HEK293 (cell line): ENCODE measurements around the gene NCK1.

Experiments used
- CTCF ChIA-PET: fragments of 350-600 bp; formaldehyde crosslinking; extraction: SDS; loops from one replicate; lab custom pipeline; 2021; ENCODE audit warnings: antibody characterized with exemption; lab: Yijun Ruan, JAX
- POLR2A ChIA-PET: fragments of 300-600 bp; formaldehyde crosslinking; extraction: SDS; loops from one replicate; lab custom pipeline; 2020; ENCODE audit warnings: antibody characterized with exemption, inconsistent platforms; lab: Yijun Ruan, JAX
- H3K27ac ChIP-seq: fragments of 200-500 bp; sonication (Bioruptor generic); 2 replicates; pipeline ENCODE4 v1.5.1; 2014; ENCODE audit warnings: low read depth, low read length, control low read depth, inconsistent platforms; ENCODE audit errors: extremely low read depth
- H3K36me3 ChIP-seq, 2 experiments: fragments of 200-500 bp in 1 of 2; sonication (Bioruptor generic) in 1 of 2; 1 replicate in 1 of 2; 2 replicates in 1 of 2; pipeline ENCODE4 v1.5.1; 2014 to 2017; ENCODE audit warnings: inconsistent platforms in 2 of 2, low read length in 2 of 2; ENCODE audit not compliant: control insufficient read depth in 2 of 2, insufficient read depth in 1 of 2
- H3K4me1 ChIP-seq: fragments of 200-500 bp; sonication (Bioruptor generic); 2 replicates; pipeline ENCODE4 v1.5.1; 2014; ENCODE audit warnings: mild to moderate bottlenecking, low read length, inconsistent platforms; ENCODE audit not compliant: control insufficient read depth, insufficient read depth
- H3K4me3 ChIP-seq: 2 replicates; pipeline ENCODE4 v1.5.1; 2011; ENCODE audit warnings: low read depth, mild to moderate bottlenecking, control low read depth, low read length, moderate library complexity
- H3K9me3 ChIP-seq: fragments of 200-500 bp; sonication (Bioruptor generic); 2 replicates; pipeline ENCODE4 v1.5.1; 2014; ENCODE audit warnings: low read depth, low read length, inconsistent platforms; ENCODE audit not compliant: control insufficient read depth, insufficient read depth
- BCL11B ChIP-seq: fragments of 450-650 bp; formaldehyde crosslinking; IDR thresholded peaks from 2 replicates; pipeline ENCODE4 v1.5.1; 2016; ENCODE audit warnings: low read depth, missing biosample characterization, missing genetic modification characterization
- HIC1 ChIP-seq: fragments of 450-650 bp; formaldehyde crosslinking; IDR thresholded peaks from 2 replicates; pipeline ENCODE4 v1.5.1; 2016; ENCODE audit warnings: missing biosample characterization, missing genetic modification characterization
- HOXA7 ChIP-seq: sonication (generic); formaldehyde crosslinking; IDR thresholded peaks from 2 replicates; pipeline ENCODE4 v1.8.1; 2022; ENCODE audit warnings: missing genetic modification reagents, borderline replicate concordance
- KLF10 ChIP-seq: fragments of 450-650 bp; IDR thresholded peaks from 2 replicates; pipeline ENCODE4 v1.5.1; 2018; ENCODE audit warnings: missing biosample characterization, mild to moderate bottlenecking, missing genetic modification characterization
- PRDM10 ChIP-seq: fragments of 450-650 bp; formaldehyde crosslinking; IDR thresholded peaks from 2 replicates; pipeline ENCODE4 v1.5.1; 2016; ENCODE audit warnings: missing biosample characterization, missing genetic modification characterization
- ZBTB21 ChIP-seq: fragments of 450-650 bp; formaldehyde crosslinking; IDR thresholded peaks from 2 replicates; pipeline ENCODE4 v1.5.1; 2017; ENCODE audit warnings: missing biosample characterization, missing genetic modification characterization
- ZBTB26 ChIP-seq: fragments of 450-650 bp; formaldehyde crosslinking; optimal IDR thresholded peaks from 2 replicates; pipeline ENCODE3; 2016; ENCODE audit warnings: missing biosample characterization, mild to moderate bottlenecking, missing genetic modification characterization
- ZFP37 ChIP-seq: fragments of 450-650 bp; formaldehyde crosslinking; IDR thresholded peaks from 2 replicates; pipeline ENCODE4 v1.5.1; 2016; ENCODE audit warnings: missing biosample characterization, missing genetic modification characterization
- ZNF146 ChIP-seq: fragments of 450-650 bp; formaldehyde crosslinking; IDR thresholded peaks from 2 replicates; pipeline ENCODE4 v1.5.1; 2016; ENCODE audit warnings: missing biosample characterization, missing genetic modification characterization
- ZNF211 ChIP-seq: fragments of 450-650 bp; formaldehyde crosslinking; IDR thresholded peaks from 2 replicates; pipeline ENCODE4 v1.5.1; 2016; ENCODE audit warnings: low read depth, missing biosample characterization, missing genetic modification characterization
- ZNF26 ChIP-seq: fragments of 450-650 bp; formaldehyde crosslinking; IDR thresholded peaks from 2 replicates; pipeline ENCODE4 v1.5.1; 2016; ENCODE audit warnings: missing biosample characterization, missing genetic modification characterization
- ZNF266 ChIP-seq: fragments of 450-650 bp; formaldehyde crosslinking; IDR thresholded peaks from 2 replicates; pipeline ENCODE4 v1.5.1; 2016; ENCODE audit warnings: missing biosample characterization, missing genetic modification characterization, low read depth
- ZNF513 ChIP-seq: fragments of 450-650 bp; IDR thresholded peaks from 2 replicates; pipeline ENCODE4 v1.5.1; 2018; ENCODE audit warnings: missing biosample characterization, missing genetic modification characterization
- ZNF555 ChIP-seq: fragments of 450-650 bp; formaldehyde crosslinking; conservative IDR thresholded peaks from 2 replicates; pipeline ENCODE4 v1.5.1; 2017; ENCODE audit warnings: missing biosample characterization, mild to moderate bottlenecking, missing genetic modification characterization, inconsistent platforms
- ZNF621 ChIP-seq: fragments of 450-650 bp; formaldehyde crosslinking; IDR thresholded peaks from 2 replicates; pipeline ENCODE4 v1.5.1; 2017; ENCODE audit warnings: missing biosample characterization, missing genetic modification characterization
- ZNF623 ChIP-seq: fragments of 450-650 bp; formaldehyde crosslinking; IDR thresholded peaks from 2 replicates; pipeline ENCODE4 v1.5.1; 2016; ENCODE audit warnings: missing biosample characterization, missing genetic modification characterization
- ZNF830 ChIP-seq: fragments of 450-650 bp; IDR thresholded peaks from 2 replicates; pipeline ENCODE4 v1.5.0; 2018; ENCODE audit warnings: missing biosample characterization, missing genetic modification characterization, low read depth, mild to moderate bottlenecking, moderate library complexity

The NCK1 gene

GRCh38 chr3:136929977-136930670 is 68.1 kb downstream of the NCK1 start:
- H3K9me3 ChIP-seq: no peaks in the 10 kb centered on the region
- CTCF ChIA-PET: no interaction called here
- H3K36me3 ChIP-seq: peaks cover 0 to 6% of the 10 kb centered on the region in 2 experiments; a peak in 1 of 3 replicates
- peaks cover 3% of the 10 kb centered on the region; the same call in 1 of the 2 replicates for H3K4me1 ChIP-seq
- POLR2A ChIA-PET: no interaction called here
- no peak overlapping the region for H3K4me3 ChIP-seq
- TF ChIP-seq HOXA7 (CRISPR knock-in tag) (no peak), ZBTB26 (tag by site-specific recombination) (no peak), PRDM10 (tag by site-specific recombination) (no peak), KLF10 (no peak), ZNF621 (tag by site-specific recombination) (no peak), ZNF266 (tag by site-specific recombination) (no peak), ZNF146 (tag by site-specific recombination) (no peak), ZFP37 (tag by site-specific recombination) (no peak), ZBTB21 (tag by site-specific recombination) (no peak), ZNF623 (tag by site-specific recombination) (no peak), ZNF555 (tag by site-specific recombination) (no peak), ZNF211 (tag by site-specific recombination) (no peak), HIC1 (tag by site-specific recombination) (no peak), ZNF513 (tag by site-specific recombination) (no peak), ZNF26 (tag by site-specific recombination) (no peak), BCL11B (tag by site-specific recombination) (no peak), ZNF830 (tag by site-specific recombination) (no peak)
- H3K27ac ChIP-seq: no peak overlapping the region
